ENCODE results near the gene DPY19L1. TPM values are rescaled to one million over a fixed set of nuclear protein-coding genes. Genes with fewer than 3 reads are reported as not detected.
"Not testable (repeated sequence)": the region's sequence is repeated elsewhere in the genome, so short reads cannot be mapped to it uniquely, and the experiment has no call there.

The DPY19L1 gene
- total RNA-seq, 1 experiment from 2014 or later, result 15.5 TPM

GRCh38 chr7:35047912-35048305 is 10.6 kb upstream of the DPY19L1 start:
- POLR2A ChIA-PET; DNase-seq (ENCODE audit: low spot score); H3K36me3 Mint-ChIP-seq; H3K27ac Mint-ChIP-seq; H3K4me3 Mint-ChIP-seq; H3K9me3 Mint-ChIP-seq; CTCF ChIA-PET; H3K4me1 Mint-ChIP-seq; ATAC-seq: not testable (repeated sequence)
- peaks cover 11% of the 10 kb centered on the region; the same call in 1 of the 2 replicates for H3K27me3 Mint-ChIP-seq (ENCODE audit: low read depth)

DNA sequence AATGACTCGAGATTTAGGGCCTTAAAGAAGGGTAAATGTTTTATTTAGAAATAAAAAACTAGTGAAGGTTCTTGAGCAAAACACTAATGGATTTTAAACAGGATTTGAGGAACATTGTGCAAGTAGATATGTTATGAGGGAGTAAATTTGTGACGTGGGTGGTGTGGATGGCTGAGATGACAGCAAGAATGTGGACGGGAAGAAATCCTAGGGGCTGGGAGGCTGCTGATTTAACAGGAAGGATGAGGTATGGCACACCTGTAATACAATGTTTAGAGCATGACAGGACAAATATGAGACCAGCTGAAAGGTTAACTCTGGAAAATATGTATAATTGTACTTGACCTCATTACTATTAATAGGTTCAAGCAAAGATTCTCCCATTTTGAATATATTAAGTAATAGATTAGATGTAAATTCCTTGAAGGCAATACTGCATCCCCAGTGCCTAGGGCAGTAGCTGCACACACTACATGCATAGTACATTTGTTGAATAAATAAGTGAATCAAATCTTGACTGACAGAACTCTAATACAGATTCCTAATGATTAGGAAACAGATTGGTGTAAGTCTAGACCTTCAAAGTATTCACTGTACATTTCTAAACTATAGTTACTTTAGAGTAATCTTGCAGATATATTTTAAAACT is 10.1 kb upstream of the DPY19L1 start:
- ATAC-seq, POLR2A ChIA-PET, CTCF ChIA-PET: not testable (repeated sequence)

DNA sequence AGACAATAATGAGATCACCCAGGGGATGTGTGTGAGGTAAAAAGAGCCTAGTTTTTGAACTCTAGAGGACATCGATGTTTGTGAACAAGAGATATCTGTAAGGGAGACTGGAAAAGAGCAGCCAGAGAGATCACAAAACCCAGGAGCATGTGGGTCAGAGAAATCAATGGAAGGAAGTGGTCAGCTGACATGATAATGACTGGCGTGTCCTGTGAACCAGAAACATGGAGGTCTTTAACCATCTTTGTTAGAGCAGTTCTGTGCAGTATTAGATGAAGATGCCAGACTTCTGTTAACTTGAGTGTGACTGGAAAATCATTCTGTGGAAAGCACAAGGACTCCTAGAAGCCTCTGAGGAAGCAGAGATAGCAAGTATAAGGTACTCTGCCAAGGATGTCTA is 6.0 kb upstream of the DPY19L1 start:
- H3K27me3 Mint-ChIP-seq (ENCODE audit: low read depth), result peaks cover 15% of the 10 kb centered on the region; the same call in 1 of the 2 replicates
- H3K27ac Mint-ChIP-seq; DNase-seq (ENCODE audit: low spot score); H3K4me3 Mint-ChIP-seq; CTCF ChIA-PET; POLR2A ChIA-PET; H3K9me3 Mint-ChIP-seq; H3K4me1 Mint-ChIP-seq; ATAC-seq; H3K36me3 Mint-ChIP-seq: not testable (repeated sequence)

More for the DNA sequence above, 10.1 kb upstream of the DPY19L1 start:
- not testable (repeated sequence) for H3K4me3 Mint-ChIP-seq; H3K4me1 Mint-ChIP-seq; H3K9me3 Mint-ChIP-seq; H3K36me3 Mint-ChIP-seq; DNase-seq (ENCODE audit: low spot score); H3K27ac Mint-ChIP-seq
- H3K27me3 Mint-ChIP-seq (ENCODE audit: low read depth), result peaks cover 12% of the 10 kb centered on the region; the same call in 1 of the 2 replicates

- no peak overlapping the region for H3K27ac Mint-ChIP-seq
- TF ChIP-seq, protein P1, sequence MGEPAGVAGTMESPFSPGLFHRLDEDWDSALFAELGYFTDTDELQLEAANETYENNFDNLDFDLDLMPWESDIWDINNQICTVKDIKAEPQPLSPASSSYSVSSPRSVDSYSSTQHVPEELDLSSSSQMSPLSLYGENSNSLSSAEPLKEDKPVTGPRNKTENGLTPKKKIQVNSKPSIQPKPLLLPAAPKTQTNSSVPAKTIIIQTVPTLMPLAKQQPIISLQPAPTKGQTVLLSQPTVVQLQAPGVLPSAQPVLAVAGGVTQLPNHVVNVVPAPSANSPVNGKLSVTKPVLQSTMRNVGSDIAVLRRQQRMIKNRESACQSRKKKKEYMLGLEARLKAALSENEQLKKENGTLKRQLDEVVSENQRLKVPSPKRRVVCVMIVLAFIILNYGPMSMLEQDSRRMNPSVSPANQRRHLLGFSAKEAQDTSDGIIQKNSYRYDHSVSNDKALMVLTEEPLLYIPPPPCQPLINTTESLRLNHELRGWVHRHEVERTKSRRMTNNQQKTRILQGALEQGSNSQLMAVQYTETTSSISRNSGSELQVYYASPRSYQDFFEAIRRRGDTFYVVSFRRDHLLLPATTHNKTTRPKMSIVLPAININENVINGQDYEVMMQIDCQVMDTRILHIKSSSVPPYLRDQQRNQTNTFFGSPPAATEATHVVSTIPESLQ (CRISPR knock-in tag; IDR thresholded peaks at IDR 0.05), result no peak
- TF ChIP-seq NFE2L1 (CRISPR knock-in tag; IDR thresholded peaks at IDR 0.05), result no peak
- TF ChIP-seq, protein P2, sequence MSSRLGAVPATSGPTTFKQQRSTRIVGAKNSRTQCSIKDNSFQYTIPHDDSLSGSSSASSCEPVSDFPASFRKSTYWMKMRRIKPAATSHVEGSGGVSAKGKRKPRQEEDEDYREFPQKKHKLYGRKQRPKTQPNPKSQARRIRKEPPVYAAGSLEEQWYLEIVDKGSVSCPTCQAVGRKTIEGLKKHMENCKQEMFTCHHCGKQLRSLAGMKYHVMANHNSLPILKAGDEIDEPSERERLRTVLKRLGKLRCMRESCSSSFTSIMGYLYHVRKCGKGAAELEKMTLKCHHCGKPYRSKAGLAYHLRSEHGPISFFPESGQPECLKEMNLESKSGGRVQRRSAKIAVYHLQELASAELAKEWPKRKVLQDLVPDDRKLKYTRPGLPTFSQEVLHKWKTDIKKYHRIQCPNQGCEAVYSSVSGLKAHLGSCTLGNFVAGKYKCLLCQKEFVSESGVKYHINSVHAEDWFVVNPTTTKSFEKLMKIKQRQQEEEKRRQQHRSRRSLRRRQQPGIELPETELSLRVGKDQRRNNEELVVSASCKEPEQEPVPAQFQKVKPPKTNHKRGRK (CRISPR knock-in tag; IDR thresholded peaks at IDR 0.05; ENCODE audit: borderline replicate concordance), result no peak
- TF ChIP-seq ZNF121 (CRISPR knock-in tag; IDR thresholded peaks at IDR 0.05), result no peak
- TF ChIP-seq, protein P3, sequence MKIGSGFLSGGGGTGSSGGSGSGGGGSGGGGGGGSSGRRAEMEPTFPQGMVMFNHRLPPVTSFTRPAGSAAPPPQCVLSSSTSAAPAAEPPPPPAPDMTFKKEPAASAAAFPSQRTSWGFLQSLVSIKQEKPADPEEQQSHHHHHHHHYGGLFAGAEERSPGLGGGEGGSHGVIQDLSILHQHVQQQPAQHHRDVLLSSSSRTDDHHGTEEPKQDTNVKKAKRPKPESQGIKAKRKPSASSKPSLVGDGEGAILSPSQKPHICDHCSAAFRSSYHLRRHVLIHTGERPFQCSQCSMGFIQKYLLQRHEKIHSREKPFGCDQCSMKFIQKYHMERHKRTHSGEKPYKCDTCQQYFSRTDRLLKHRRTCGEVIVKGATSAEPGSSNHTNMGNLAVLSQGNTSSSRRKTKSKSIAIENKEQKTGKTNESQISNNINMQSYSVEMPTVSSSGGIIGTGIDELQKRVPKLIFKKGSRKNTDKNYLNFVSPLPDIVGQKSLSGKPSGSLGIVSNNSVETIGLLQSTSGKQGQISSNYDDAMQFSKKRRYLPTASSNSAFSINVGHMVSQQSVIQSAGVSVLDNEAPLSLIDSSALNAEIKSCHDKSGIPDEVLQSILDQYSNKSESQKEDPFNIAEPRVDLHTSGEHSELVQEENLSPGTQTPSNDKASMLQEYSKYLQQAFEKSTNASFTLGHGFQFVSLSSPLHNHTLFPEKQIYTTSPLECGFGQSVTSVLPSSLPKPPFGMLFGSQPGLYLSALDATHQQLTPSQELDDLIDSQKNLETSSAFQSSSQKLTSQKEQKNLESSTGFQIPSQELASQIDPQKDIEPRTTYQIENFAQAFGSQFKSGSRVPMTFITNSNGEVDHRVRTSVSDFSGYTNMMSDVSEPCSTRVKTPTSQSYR (CRISPR knock-in tag; IDR thresholded peaks at IDR 0.05), result no peak
- no peak for TF ChIP-seq PRRX2 (CRISPR knock-in tag; IDR thresholded peaks at IDR 0.05)
- no peak for TF ChIP-seq OVOL2 (CRISPR knock-in tag; IDR thresholded peaks at IDR 0.05; ENCODE audit: borderline replicate concordance)
- TF ChIP-seq ZNF263 (CRISPR knock-in tag; IDR thresholded peaks at IDR 0.05; ENCODE audit: low read depth), result no peak
- no peak for TF ChIP-seq NR2C2 (CRISPR knock-in tag; IDR thresholded peaks at IDR 0.05)
- TF ChIP-seq CDX4 (CRISPR knock-in tag; IDR thresholded peaks at IDR 0.05; ENCODE audit: borderline replicate concordance), result no peak
- TF ChIP-seq NFATC4 (CRISPR knock-in tag; IDR thresholded peaks at IDR 0.05), result no peak
- TF ChIP-seq GABPB1 (CRISPR knock-in tag; IDR thresholded peaks at IDR 0.05), result no peak
- TF ChIP-seq, protein P4, sequence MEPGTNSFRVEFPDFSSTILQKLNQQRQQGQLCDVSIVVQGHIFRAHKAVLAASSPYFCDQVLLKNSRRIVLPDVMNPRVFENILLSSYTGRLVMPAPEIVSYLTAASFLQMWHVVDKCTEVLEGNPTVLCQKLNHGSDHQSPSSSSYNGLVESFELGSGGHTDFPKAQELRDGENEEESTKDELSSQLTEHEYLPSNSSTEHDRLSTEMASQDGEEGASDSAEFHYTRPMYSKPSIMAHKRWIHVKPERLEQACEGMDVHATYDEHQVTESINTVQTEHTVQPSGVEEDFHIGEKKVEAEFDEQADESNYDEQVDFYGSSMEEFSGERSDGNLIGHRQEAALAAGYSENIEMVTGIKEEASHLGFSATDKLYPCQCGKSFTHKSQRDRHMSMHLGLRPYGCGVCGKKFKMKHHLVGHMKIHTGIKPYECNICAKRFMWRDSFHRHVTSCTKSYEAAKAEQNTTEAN (CRISPR knock-in tag; IDR thresholded peaks at IDR 0.05), result no peak
- TF ChIP-seq GTF2I (CRISPR knock-in tag; conservative IDR thresholded peaks at IDR 0.05), result no peak
- POLR2A ChIA-PET, result no interaction called here
Observed at GRCh38 chr7:35040906-35041305, 3.6 kb upstream of the DPY19L1 start.

More at GRCh38 chr7:35040906-35041305, 3.6 kb upstream of the DPY19L1 start:
- CTCF ChIA-PET, result interaction anchor here (1.0 kb wide), 1 partner anchor 479 kb away, joined by 3 read pairs; no protein-coding TSS in a partner anchor
- Mint-ChIP-seq H3K4me1 (peaks cover 13% of the 10 kb centered on the region), H3K27me3 (ENCODE audit: low read depth) (peaks cover 15% of the 10 kb centered on the region; the same call in 1 of the 2 replicates), H3K4me3 (no peak overlapping the region), H3K36me3 (no peaks in the 10 kb centered on the region), H3K9me3 (no peaks in the 10 kb centered on the region)
- no peak for ATAC-seq
- DNase-seq (ENCODE audit: low spot score), result no peak
